Thyroid gland (tissue), 4 donors: ENCODE measurements around the gene MKNK1. TPM values are rescaled to one million over a fixed set of nuclear protein-coding genes. Genes with fewer than 3 reads are reported as not detected.

ENCODE experiments used
- DNase-seq, 2 donors: peaks; one replicate each; pipeline ENCODE4 v3.0.0-alpha.2; 2019
- H3K27ac ChIP-seq, 3 donors: fragments of 200-600 bp; sonication (generic); 1 replicate in 2 of 3; 2 replicates in 1 of 3; pipeline ENCODE4 v1.5.1; 2016 to 2019; ENCODE audit warnings: mild to moderate bottlenecking in 1 of 3, moderate library complexity in 1 of 3
- H3K27me3 ChIP-seq: fragments of 200-600 bp; sonication (generic); one replicate; pipeline ENCODE4 v1.5.1; 2019
- H3K36me3 ChIP-seq, 2 donors: fragments of 200-600 bp; sonication (generic); one replicate each; pipeline ENCODE4 v1.5.1; 2016 to 2019
- H3K4me1 ChIP-seq, 2 donors: fragments of 200-600 bp; sonication (generic); one replicate each; pipeline ENCODE4 v1.5.1; 2017 to 2019
- H3K4me3 ChIP-seq, 3 donors: fragments of 200-600 bp; sonication (generic); replicated peaks in 1 of 3; 1 replicate in 2 of 3; 2 replicates in 1 of 3; pipeline ENCODE4 v1.5.1; 2016; ENCODE audit warnings: mild to moderate bottlenecking in 1 of 3
- H3K9me3 ChIP-seq: fragments of 200-600 bp; sonication (generic); one replicate; pipeline ENCODE4 v1.5.1; 2017
- POLR2A ChIP-seq, 2 donors: fragments of 450-650 bp; IDR thresholded peaks; one replicate each; pipeline ENCODE4 v1.6.1; 2017; ENCODE audit warnings: antibody characterized with exemption in 2 of 2, mild to moderate bottlenecking in 2 of 2, moderate library complexity in 1 of 2
- WGBS, 2 donors: methylation state at CpG; one replicate each; pipeline ENCODE4 v1.1.5; 2017; 5-methylcytosine and 5-hydroxymethylcytosine counted together
- intact Hi-C: fragments of 100-400 bp; cut with DNase I; formaldehyde crosslinking; loops from one replicate; pipeline ENCODE4 v1.15.1; 2023
- total RNA-seq, 4 donors: library from RNA; depleted of rRNA; stranded (reverse); fragments of >200 nt; gene quantifications; one replicate each; pipeline ENCODE4 v1.2.3, GENCODE V29; 2016
- TF ChIP-seq, protein P1 (sequence below), 6 experiments: fragments of 200-600 bp in 3 of 6; fragments of 450-650 bp in 3 of 6; sonication (generic) in 3 of 6; IDR thresholded peaks; one replicate each; pipeline ENCODE4 v1.5.1; 2016 to 2019; ENCODE audit warnings: antibody characterized with exemption in 6 of 6, mild to moderate bottlenecking in 2 of 6, inconsistent platforms in 1 of 6, moderate library complexity in 1 of 6

Gene MKNK1
- total RNA-seq, 4 donors from 2014 or later, result 20.8 to 29.6 (median 23.4) TPM

DNA sequence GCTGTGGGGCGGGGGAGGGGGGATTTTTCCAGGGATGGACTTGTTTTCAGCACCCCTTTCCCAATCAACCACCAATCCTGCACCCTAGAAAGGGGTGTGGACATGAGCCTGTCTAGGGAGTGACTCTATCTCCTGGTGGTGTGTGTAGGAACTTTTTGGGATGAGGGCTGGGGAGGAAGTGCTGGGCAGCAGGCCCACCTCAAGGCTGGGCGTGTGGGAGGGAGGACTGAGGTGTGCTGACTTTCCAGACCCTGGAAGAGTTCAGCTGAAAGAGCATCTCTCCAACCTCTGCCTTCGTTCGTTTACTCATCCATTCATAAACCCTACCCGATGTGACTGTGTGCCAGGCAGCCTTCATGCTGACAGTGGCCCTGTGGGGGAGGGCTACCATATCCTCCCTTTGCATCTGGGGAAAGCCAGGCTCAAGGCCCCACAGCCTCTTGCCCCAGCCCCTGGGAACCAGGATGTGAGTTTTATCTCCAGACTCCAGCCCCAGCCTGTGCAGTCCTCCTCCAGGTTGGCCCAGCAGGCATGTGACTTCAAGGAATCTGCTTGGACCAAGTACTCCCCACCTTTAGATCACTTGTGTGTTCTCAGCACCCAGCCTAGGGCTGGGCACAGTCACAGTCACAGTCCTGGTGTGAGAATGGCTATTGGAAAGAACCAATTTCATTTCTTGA, 59.4 kb downstream of the MKNK1 start:
- H3K9me3 ChIP-seq, result no peaks in the 10 kb centered on the region
- no peak overlapping the region for H3K27ac ChIP-seq
- H3K4me1 ChIP-seq, result peaks cover 0 to 7% of the 10 kb centered on the region in 2 donors
- WGBS, 2 donors, result 75 to 100% methylated on average over 1 to 5 of the region's 5 CpGs
- H3K4me3 ChIP-seq, result no peak overlapping the region
- no peaks in the 10 kb centered on the region for H3K36me3 ChIP-seq
- intact Hi-C loops, result no loop called here
- peaks cover 8% of the 10 kb centered on the region for H3K27me3 ChIP-seq
- TF ChIP-seq POLR2A (IDR thresholded peaks at IDR 0.05), result no peak
- TF ChIP-seq, protein P1, sequence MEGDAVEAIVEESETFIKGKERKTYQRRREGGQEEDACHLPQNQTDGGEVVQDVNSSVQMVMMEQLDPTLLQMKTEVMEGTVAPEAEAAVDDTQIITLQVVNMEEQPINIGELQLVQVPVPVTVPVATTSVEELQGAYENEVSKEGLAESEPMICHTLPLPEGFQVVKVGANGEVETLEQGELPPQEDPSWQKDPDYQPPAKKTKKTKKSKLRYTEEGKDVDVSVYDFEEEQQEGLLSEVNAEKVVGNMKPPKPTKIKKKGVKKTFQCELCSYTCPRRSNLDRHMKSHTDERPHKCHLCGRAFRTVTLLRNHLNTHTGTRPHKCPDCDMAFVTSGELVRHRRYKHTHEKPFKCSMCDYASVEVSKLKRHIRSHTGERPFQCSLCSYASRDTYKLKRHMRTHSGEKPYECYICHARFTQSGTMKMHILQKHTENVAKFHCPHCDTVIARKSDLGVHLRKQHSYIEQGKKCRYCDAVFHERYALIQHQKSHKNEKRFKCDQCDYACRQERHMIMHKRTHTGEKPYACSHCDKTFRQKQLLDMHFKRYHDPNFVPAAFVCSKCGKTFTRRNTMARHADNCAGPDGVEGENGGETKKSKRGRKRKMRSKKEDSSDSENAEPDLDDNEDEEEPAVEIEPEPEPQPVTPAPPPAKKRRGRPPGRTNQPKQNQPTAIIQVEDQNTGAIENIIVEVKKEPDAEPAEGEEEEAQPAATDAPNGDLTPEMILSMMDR (IDR thresholded peaks at IDR 0.05), result no peak
- DNase-seq, result no peak

DNA sequence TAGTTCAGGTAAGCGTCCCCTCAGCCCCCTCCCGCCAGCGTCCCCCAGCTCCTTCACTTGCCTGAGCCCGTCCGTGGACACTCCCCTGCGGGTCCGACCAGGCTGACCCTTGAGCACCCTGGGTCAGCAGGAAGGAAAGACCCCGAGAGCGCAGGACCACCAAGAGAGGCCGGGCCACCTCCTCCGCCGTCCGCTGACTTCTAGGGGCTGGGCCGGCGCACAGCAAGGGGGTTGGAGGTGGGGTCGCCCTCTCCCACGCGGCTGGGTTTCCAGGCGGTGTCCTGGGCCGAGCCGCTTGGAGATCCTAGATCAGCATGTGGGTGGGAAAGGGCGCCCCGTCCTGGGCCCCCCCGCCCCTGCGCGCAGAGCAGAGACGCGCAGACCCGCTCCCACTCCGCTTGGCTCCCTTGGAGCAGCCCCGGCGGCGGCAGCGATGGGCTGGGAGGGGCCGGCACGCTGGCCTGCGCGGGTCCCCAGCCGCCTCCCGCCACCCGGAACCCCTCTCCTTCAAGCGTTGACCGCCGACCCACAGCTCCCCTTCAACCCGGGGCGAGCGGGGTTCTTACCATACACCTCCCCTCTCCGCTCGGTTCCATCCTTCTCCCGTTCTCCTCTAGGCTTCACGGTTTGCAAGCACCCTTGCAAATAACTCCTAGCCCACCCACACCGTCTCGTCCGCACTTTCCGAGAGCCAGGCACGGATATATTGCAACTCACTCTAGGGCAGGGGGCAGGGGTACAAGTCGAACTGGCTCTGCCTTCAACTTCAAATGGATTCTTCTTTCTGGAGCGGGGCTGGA, 60.1 kb downstream of the MKNK1 start:
- Histone ChIP-seq H3K4me3 (no peak overlapping the region), H3K9me3 (no peaks in the 10 kb centered on the region), H3K27ac (no peak overlapping the region), H3K36me3 (no peaks in the 10 kb centered on the region), H3K4me1 (peaks cover 0 to 7% of the 10 kb centered on the region in 2 donors), H3K27me3 (peaks cover 8% of the 10 kb centered on the region)
- 7 to 9% methylated on average over 28 to 30 of the region's 58 CpGs for WGBS, 2 donors
- intact Hi-C loops, result no loop called here
- no peak for DNase-seq
- TF ChIP-seq POLR2A (IDR thresholded peaks at IDR 0.05), result no peak
- TF ChIP-seq, protein P1 (IDR thresholded peaks at IDR 0.05), result no peak

DNA sequence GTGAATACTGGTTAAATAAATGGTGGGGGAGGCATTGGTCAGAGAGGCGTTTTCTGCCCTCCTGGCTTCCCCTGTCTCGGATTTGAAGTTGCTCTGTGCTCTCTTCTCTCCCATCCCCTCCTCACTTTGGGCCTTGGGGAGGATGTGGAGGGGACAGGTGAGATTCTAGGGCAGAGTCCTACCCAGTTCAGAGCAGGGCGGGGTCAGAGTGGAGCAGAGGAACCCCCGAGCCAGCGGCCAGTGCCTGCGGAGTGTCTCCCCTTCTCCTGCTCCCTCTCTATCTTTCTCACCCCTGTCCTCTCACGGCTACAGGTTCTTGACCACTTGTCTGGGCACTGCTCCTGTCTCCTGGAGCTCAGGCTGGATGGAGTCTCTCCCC, 60.7 kb downstream of the MKNK1 start:
- no peak for TF ChIP-seq POLR2A (IDR thresholded peaks at IDR 0.05)
- TF ChIP-seq, protein P1 (IDR thresholded peaks at IDR 0.05), result no peak

DNA sequence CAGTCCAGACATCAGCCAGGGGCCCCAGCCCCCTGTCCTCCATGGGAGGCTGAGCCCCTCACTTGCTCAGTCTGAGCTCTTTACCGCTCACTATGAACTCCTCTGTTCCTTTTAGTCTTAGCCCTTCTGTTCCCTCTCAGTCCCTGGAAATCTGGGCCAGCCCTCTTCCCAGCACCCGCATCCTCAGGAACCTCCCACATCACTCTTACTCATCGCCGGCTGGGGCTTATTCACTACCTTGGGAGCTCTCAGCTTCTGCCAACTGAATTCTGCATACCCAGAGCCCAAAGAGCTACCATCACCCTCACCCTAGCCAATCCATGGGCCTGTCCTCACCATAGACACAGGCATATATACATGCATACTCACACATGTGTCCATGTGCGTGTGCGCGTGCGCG, 64.1 kb downstream of the MKNK1 start:
- H3K36me3 ChIP-seq, result no peaks in the 10 kb centered on the region
- H3K9me3 ChIP-seq, result no peaks in the 10 kb centered on the region
- no peak for DNase-seq
- H3K27ac ChIP-seq, result no peak overlapping the region
- peaks cover 0 to 7% of the 10 kb centered on the region in 2 donors for H3K4me1 ChIP-seq
- 75 to 85% methylated on average over 9 of the region's 9 CpGs for WGBS, 2 donors
- intact Hi-C loops, result no loop called here
- H3K27me3 ChIP-seq, result peaks cover 8% of the 10 kb centered on the region
- no peak for TF ChIP-seq POLR2A (IDR thresholded peaks at IDR 0.05)
- TF ChIP-seq, protein P1 (IDR thresholded peaks at IDR 0.05), result no peak
- H3K4me3 ChIP-seq, result no peak overlapping the region

More for the DNA sequence above, 60.7 kb downstream of the MKNK1 start:
- Histone ChIP-seq H3K36me3 (no peaks in the 10 kb centered on the region), H3K4me3 (no peak overlapping the region), H3K4me1 (peaks cover 0 to 7% of the 10 kb centered on the region in 2 donors), H3K9me3 (no peaks in the 10 kb centered on the region), H3K27ac (no peak overlapping the region), H3K27me3 (peaks cover 8% of the 10 kb centered on the region)
- DNase-seq, result no peak
- WGBS, 2 donors, result 45 to 53% methylated on average over 7 of the region's 7 CpGs
- intact Hi-C loops, result no loop called here

DNA sequence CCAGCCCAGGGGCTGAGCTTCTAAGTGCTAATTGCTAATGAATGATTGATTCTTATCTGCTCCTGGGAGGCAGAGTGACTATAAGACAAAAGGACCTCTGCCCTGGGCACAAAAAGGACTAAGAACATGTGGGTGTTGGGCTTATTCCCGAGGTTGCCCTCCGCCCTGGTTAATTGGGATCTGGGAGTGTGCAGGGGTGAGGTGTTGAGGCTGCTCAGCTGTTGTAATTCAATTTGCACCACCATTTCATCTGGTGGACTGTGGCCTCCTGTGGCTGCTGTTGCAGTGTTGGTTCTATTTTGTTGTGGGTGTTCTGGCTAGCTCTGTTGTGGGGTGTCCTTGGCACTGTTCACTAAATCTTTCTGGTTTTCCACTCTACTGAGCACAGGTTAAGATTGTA, 65.9 kb downstream of the MKNK1 start:
- no peak for DNase-seq
- Histone ChIP-seq H3K27ac (no peak overlapping the region), H3K36me3 (no peaks in the 10 kb centered on the region), H3K27me3 (no peaks in the 10 kb centered on the region), H3K4me3 (no peak overlapping the region), H3K4me1 (peaks cover 0 to 5% of the 10 kb centered on the region in 2 donors), H3K9me3 (no peaks in the 10 kb centered on the region)
- WGBS, 2 donors, result 82 to 86% methylated on average over 2 of the region's 2 CpGs
- TF ChIP-seq, protein P1 (IDR thresholded peaks at IDR 0.05), result no peak
- TF ChIP-seq POLR2A (IDR thresholded peaks at IDR 0.05), result no peak
- intact Hi-C loops, result no loop called here
